HG03103 (cell line): ENCODE measurements around the gene TBC1D20.
A peak's percentile ranks its signal among the peaks of the same experiment; 100 is the strongest.
"Not testable (repeated sequence)": the region's sequence is repeated elsewhere in the genome, so short reads cannot be mapped to it uniquely, and the experiment has no call there.

Experiments used
- ATAC-seq: cut with Tn5 transposase; IDR thresholded peaks from one replicate; pipeline ENCODE4 v1.9.1; 2021; ENCODE audit warnings: low read depth; ENCODE audit not compliant: unreplicated experiment

The TBC1D20 gene, protein sequence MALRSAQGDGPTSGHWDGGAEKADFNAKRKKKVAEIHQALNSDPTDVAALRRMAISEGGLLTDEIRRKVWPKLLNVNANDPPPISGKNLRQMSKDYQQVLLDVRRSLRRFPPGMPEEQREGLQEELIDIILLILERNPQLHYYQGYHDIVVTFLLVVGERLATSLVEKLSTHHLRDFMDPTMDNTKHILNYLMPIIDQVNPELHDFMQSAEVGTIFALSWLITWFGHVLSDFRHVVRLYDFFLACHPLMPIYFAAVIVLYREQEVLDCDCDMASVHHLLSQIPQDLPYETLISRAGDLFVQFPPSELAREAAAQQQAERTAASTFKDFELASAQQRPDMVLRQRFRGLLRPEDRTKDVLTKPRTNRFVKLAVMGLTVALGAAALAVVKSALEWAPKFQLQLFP

DNA sequence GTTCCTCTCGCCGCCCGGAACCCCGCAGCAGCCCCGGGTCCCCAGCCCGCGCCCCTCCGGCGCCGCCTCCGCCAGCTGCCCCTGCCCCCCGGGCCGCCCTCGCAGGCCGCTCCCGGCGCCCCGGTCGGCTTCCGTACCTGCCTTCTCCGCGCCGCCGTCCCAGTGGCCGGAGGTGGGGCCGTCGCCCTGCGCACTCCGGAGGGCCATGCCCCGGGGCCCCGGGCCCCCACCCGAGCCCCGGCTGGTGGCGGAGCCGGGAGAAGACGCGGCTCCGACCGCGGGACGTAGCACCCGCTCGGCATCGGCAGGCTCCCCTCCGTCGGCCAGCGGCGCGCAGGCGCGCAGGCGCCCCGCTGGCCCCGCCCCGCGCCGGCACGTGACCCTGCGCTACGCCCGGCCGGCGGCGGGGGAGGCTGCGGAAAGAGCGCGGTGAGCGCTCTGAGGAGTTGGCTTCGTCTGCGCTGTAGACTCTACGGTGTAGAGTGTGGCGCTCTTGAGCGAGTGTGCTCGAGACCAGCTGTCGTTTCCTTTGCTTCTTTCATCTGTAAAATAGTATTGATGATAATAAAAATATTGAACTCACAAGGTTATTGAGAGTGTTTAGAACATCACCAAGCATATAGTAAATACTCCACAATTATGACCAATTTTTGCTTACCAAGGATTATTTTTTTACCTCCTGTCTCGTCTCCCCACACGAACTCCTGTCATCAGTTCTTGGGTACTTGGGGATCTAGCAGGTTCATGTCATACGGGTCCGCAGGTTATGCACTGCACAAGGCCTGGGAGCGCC lies at the start of gene TBC1D20:
TBC1D20 (minus strand) TSS at position 335 of the 793 bp plus-strand sequence; CDS start at position 207, 128 bp downstream.
- ATAC-seq, result peak; percentile 93

DNA sequence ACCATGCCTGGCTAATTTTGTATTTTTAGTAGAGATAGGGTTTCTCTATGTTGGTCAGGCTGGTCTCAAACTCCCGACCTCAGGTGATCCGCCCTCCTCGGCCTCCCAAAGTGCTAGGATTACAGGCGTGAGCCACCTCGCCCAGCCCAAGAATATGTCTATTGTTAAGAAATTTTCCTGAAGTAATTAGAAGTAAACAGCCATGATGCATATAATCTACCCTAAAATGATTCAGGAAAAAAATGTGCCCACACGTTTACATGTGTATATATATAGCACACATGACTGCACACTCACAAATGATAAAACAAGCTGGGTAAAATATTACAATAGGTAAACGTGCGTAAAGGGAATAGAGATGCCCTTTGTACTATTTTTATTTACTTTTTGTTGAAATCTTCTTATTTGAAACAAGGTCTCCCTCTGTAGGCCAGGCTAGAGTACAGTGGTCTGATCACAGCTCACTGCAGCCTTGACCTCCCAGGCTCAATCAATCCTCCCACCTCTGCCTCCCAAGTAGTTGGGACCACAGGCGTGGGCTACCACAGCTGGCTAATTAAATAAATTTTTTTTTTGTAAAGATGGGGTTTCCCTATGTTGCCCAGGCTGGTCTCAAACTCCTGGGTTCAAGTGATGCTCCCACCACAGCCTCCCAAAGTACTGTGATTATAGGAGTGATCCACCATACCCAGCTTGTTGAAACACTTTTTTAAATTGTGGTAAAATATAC lies 48.2 kb upstream of the TBC1D20 start:
- not testable (repeated sequence) for ATAC-seq

DNA sequence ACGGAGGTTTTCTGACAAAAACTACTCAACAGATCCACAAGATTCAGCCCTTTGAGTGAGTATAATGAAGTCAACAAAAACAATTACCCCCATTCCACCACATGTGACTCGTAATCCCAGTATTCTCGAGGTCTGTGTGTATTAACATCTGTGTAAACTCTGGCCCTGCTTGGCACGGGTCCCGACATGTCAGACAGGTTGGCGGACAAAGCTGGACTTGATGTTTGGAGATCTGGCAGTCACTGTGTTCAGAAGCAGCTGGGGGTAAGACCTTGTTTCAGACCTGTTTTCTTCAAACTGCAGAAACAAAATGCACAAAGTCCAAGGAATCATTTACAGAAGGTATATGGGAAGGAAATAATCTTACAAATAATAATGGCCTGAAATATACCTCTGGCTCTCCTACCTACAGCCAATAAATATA lies 46.0 kb upstream of the TBC1D20 start:
- not testable (repeated sequence) for ATAC-seq

DNA sequence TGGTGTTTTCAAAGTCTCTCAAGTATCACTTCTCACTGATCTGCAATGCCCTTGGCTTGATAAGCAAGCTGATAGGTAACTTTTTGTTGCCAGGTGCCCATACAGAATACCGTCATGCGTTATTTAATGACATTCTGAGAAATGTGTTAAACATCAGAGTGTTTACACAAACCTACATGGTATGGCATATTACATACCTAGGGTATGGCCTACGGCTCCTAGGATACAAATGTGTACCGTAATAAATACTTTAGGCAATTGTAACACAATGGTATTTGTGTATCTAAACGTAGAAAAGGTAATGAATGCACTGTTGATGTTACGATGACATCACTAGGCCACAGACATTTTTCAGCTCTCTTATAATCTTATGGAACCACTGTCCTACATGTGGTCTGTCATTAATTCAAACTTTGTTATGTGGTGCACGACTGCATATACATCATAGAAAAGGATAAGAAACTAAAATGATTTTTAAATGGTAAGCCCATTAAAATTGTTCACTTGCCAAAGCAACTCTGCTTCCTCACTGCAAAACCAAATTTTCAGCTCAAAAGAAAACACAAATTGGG lies 45.5 kb upstream of the TBC1D20 start:
- no peak for ATAC-seq

DNA sequence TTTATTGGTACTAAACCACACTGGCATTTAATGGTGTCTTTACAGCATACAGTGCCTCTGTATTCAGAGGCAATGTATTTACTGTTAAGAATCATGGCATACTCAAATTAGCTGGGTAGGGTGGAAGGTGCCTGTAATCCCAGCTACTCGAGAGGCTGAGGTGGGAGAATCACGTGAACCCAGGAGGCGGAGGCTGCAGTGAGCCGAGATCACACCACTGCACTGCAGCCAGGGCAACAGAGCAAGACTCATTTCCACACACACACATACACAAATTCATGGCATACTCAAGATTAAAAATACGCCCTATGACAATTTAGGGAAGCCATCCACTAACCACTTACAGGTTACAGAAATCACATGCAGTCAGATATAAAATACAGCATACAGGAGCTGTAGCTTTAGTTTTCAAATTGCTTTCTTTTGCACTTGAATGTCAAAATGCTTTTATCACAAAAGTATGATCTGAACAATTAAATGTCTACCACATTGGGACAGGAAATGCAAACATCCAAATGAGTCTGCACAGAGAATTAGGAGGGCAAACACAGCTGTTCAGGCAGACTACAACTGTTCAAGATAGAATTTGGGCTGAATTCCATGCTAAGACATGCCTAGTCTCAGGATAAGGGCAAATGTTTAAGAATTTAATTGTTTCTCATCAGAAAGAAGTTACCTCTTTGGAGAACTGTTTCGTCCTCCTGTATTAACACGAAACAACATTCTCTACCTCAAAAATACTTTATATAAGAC lies 44.8 kb upstream of the TBC1D20 start:
- ATAC-seq, result no peak

DNA sequence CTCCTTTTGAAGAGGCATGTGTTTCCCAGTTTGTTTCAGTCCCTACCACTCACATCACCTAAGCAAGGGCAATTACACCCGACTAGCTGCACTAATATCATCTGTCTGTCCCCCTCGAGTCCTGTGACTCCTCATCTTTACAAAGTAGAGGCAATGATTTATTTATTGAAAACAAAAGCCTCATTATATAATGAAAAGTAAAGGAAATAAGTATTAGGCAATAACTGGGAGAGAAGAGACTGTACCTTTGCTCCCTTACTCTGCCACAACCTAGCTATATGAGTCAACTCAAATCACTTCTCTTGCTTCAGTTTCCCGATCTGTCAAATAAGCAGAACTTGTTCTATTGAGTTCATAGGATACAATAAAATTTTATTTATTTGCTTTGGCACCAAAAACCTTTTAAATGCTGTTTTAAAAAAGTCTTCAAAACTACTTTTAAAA lies 42.3 kb upstream of the TBC1D20 start:
- ATAC-seq, result no peak

DNA sequence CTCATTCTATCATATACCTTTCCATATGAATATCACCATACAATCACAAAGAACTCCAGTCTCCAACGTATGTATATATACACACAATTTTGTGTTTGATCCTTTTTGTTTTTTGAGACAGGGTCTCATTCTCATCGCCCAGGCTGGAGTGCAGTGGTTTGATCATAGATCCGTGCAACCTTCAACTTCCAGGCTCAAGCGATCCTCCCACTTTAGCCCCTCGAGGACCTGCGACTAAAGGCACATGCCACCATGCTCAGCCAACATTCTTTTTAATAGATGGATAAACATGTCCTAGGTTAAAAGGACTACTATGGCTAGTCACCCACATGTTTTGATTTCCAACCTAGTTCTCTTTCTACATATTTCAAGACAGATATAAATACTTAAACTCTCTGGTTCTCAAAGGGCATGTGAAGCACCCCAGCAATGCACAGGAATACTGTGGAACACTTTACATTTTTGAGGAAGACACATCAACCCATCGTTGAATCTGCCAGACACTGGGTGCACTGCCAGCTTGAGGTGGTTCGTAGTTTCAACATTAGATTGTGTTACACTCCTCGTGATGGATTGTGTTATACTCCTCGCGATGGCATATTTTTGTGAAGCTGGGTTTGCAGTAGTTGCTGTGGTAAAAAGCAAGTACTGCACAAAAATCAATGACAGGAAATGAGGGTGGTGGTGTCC lies 40.9 kb upstream of the TBC1D20 start:
- no peak for ATAC-seq

DNA sequence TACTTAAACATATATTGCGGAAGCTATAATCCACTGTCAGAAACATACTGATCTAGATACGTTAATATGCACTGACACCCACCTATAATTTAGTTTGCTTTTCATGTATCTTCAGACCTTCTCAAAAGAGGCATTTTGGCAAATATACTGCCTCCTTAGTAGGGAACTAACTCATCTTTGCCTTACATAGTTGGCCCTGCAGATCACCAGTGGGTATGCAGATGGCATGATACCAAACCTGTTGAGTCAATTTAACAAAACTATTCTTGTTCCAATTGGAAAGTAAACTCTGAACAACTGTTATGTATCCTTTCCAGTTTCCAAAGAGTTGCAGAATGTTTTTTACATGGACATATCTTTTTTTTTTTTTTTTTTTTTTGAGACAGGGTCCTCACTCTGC lies 35.6 kb upstream of the TBC1D20 start:
- no peak for ATAC-seq

DNA sequence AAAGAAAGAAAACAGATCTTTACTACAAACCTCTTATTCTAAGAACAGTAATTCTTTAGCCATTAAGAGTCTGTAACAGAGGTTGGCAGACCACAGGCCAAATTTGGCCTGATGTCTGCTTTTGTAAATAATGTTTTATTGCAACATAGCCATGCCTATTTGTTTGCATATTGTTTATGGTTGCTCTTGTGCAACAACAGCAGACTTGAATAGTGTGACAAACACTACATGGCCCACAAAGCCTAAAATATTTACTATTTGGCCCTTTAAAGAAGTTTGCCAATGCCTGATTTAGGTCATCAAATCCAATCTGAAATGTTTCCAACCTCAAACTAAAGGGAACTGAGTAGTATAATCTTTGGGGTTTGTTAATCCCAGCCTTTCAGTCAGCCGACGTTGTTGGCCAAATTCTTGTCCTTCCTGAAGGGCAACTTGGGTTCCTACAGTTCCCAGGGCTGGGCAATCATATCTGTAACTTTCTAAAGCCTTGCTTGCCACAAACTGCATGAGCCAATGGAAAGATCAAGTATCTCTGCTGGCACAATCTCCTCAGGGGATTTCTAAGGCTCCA lies 33.9 kb upstream of the TBC1D20 start:
- no peak for ATAC-seq

DNA sequence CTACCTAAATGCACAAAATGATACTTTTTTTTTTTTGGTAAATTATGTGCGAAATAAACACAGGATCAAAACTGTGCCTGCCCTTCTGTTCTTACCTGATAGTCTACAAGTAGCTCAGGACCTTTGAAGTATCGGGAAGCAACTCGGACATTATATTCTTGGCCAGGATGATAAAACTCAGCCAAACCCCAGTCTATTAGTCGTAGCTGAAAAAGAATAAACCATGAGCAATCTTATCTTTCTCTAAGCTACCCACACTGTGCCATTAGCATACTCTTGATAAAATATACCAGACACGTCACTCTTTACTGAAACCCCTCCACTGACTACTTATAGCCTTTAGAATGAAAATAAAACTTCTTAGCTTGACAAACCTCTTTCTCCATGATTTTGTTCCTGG lies 29.8 kb upstream of the TBC1D20 start:
- ATAC-seq, result no peak

DNA sequence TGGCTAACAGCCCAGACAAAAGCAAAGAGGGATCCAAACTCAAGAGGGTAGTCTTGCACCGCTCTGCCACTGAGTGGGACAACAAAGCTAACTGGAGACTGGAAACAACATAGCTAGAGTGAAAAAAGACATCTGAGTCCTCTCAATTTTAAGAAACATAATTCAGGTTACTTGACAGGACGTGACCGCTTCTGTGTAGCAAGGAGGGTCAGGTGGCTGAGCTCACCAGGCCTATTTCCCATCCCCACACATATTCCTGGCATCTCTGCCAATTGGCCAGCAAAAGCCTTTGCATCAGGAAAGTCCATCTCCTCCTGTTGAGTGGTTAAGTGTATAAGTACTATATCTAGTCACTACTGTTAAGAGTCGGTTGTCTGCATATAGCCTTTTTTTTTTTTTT lies 25.3 kb upstream of the TBC1D20 start:
- ATAC-seq, result no peak

DNA sequence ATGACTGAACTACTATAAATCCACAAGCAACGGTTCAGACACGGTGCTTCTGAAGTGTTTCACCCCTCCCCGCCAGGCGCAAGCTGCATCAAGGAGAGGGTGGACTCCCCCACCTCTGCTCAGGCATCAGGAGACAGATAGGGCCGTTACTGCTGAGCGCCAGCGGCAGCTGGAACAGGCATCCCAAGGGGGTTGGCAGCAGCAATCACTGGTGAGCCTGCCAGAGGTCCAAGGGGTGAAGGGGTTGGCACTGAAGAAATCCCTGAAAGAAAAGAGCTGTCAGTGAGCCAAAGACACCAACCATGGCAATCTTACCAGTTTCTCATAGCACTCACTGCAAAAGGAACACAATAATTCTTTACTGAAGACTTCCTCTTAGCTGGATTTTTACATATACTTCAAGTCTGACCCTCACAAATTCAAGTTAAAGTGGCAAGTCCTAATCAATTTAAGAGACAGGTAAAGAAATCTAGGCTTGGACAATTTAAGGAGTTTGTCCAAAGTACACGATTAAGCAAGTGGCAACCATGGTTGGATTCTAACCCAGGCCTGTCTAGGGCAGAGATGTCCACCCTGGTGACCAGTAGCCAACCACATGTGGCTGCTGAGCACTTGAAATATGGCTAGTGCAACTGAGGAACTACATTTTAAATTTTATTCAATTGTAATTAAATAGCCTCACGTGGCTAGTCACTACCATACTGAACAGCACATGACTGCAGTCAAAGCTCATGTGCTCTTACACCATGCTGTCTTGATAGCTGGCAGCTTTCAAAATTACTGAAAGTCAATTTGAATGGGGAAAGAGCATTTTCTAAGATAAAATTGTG lies 21.7 kb upstream of the TBC1D20 start:
- no peak for ATAC-seq

DNA sequence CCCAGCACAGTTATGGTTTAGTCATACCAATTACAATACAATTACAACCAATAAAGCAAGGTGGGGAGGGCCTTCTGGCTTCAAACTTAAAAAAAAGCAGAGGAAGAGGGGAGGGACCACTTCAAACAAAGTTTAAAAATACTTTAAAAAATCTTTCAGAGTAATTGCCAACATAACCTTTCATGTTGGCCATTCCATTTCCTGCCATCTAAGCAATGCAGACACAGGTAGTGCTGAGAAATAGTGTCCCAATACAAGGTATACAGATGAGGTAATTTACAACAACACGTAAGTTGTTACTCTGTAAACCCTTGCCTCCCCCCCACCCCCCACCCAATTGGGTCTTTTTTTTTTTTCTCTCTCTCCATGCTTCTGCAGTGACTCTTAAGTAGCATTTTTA lies 18.8 kb upstream of the TBC1D20 start:
- no peak for ATAC-seq

DNA sequence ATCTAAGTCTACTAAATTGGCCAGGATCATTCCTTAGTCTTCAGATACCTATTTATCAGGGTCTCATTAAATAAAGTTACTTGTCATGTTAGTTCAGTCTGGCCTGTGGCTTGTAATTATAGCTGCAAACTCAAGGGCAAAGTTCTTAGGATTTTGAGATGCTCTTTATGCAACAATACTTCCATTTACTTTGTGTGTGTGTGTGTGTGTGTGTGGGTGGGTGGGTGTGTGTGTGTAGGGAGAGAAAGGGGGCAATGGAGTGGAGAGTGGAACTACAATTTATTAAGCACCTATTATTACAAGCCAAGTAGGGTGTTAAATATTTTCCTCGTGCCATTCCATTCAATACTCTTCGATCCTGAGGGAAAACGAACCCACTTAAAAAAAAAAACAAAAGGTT lies 17.7 kb upstream of the TBC1D20 start:
- no peak for ATAC-seq

DNA sequence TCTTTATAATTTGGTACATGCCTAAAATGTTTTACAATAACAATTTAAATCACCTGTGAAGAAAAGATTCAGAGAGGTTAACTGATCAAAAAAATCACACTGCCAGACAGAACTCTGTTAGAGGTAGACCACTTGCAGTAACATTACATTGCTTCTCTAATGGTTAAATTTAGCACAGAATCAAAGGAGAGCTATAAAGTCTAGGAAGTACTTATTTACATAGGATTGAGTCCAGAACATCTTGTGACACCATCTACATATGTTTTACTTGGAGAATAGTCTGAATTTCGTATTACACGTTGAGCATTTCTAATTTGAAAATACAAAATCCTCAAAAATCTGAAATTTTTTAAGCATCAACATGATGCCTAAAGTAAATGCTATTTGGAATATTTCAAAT lies 17.2 kb upstream of the TBC1D20 start:
- ATAC-seq, result no peak

DNA sequence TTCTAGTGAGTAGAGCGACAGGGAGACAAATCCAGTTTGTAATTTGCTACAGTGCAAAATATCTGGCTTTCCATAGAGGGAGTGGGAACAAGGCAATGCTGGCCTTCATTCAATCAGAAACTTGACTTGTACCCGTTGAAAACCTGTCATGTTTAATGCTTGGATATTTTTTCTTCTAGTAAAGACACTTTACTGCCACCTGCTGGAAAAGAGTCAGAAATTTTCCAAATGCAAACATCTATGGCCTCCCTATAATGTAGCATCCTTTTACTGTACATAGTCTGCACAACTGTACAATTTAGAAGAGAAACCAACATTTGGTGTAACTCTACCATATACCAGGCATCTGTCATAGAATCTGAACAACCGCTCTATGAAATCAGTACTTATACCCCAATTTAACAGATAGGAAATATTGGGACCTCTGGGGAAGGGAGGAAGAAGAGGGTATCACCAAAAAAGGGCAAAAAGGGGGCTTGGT lies 16.7 kb upstream of the TBC1D20 start:
- ATAC-seq, result no peak

DNA sequence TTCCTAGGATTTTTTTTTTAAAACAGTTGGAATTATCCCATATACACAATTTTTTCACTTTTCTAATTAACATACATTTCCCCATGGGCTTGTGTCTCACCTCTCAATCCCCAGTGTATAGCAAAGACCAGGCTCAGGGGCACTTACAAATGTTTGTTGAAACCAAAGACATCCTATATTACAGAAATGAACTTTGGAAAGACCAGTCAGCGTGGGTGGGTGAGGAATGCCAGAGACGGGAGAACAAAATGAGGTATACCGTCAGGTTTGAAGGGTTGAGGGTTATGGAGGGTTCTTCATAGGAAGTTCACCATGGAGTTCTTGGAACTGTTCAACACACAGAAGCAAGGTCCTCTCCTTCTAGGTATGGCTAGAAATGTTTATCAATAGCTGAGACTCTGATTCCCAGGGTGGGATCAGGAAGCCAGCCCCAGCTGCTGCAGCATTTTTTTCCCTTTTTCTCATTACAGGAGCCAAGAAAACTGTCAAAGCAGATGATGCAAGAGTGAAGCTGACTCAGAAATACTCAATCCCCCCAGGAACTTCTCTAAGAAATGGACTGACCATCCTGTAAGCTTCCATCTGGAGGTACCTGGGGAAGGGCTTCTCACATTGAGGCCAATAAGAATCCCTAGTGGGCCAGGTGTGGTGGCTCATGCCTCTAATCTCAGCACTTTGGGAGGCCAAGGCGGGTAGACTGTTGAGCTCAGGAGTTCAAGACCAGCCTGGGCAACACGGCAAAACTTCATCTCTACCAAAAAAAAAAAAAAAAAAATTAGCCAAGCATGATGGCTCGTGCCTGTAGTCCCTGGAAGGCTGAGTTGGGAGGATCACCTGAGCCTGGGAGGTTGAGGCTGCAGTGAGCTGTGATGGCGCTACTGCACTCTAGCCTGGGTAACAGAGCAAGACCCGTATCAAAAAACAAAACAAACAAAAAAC lies 15.9 kb upstream of the TBC1D20 start:
- no peak for ATAC-seq
